Measurements from ENCODE around the gene C6orf132. TPM values are rescaled to one million over a fixed set of nuclear protein-coding genes. Genes with fewer than 3 reads are reported as not detected.

C6orf132 gene, protein sequence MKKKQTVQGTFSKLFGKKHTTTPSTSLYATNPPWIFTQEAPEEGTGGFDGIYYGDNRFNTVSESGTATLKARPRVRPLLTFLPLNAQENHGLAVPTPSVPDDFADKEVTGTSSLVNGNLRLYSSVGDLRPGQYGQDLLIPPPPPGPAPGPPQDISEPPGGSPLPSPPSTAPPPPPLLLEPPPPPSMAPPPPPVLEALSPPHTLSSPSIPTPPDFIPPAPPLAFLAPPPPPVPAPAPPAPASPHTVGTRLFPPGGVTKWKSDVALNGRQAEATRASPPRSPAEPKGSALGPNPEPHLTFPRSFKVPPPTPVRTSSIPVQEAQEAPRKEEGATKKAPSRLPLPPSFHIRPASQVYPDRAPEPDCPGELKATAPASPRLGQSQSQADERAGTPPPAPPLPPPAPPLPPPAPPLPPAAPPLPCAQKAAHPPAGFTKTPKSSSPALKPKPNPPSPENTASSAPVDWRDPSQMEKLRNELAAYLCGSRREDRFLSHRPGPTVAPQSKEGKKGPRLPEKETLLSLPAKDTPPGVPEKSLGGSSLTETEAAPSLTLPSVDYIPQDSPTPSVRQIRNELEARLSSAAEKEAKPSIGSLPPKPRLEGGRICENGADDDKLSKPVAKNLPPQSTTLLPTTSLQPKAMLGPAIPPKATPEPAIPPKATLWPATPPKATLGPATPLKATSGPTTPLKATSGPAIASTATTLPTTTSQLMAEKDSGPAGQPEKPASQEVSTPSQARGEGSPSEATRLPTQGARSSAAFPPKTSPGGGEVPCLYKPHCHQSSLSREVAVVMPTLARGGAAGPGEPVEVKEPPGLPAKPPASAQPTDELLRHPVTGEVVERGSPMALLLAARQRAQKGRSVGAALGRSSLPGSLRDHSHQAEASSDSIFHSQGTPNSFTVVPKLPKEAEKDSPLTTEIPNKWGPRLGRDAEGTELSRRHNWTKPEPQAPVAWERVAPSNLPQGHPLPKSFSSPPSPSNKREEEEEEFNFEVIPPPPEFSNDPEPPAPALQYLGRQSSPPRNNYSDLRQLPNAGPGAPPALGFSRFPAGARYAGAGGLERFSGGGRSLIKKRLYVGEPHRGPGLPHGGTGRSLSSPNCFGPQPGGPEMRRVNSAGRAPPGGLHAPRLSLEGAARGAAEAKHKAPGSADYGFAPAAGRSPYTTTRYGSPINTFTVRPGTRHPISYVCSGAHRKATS
- total RNA-seq (2021) (0.04 and 0.15 TPM in 2 replicates), Bru-seq, nascent RNA (percentile 7 among the genes with signal in this experiment), BruChase-seq, experiment 1, labeled RNA remaining after a 2-hour chase (percentile 5 among the genes with signal in this experiment), BruChase-seq, experiment 2, labeled RNA remaining after a 6-hour chase (percentile 6 among the genes with signal in this experiment)
- long read RNA-seq, result 0 reads

GRCh38 chr6:42142118-42142835, at the start of gene C6orf132:
Gene C6orf132 (minus strand): TSS chr6:42142620. CDS start chr6:42142444, 176 bp downstream.
- Histone ChIP-seq H3K9me3 (ENCODE audit: low read depth, low read length, poor library complexity, severe bottlenecking) (no peaks in the 10 kb centered on the region), H3K36me3 (ENCODE audit: insufficient read depth, low read length, poor library complexity, severe bottlenecking) (no peaks in the 10 kb centered on the region), H3K27me3 (replicated peaks; ENCODE audit: insufficient read depth, low read depth, low read length, poor library complexity) (no peaks in the 10 kb centered on the region), H3K4me1 (ENCODE audit: insufficient read depth, low read length, poor library complexity, severe bottlenecking) (peaks cover 18% of the 10 kb centered on the region), H3K4me3 (ENCODE audit: low read depth, low read length, poor library complexity, severe bottlenecking) (peak within 1 kb of the TSS; percentile 36), H3K27ac (ENCODE audit: low read depth, low read length, poor library complexity, severe bottlenecking) (no peak within 1 kb of the TSS)
- ChIA-PET POLR2A (ENCODE audit: low non-redundant PET) (no interaction called here), CTCF (no interaction called here)
- intact Hi-C loops (cut with micrococcal nuclease; ENCODE audit: unreplicated experiment), result no loop called here
- DNase-seq (ENCODE audit: low spot score), result no peak
- no peak for TF ChIP-seq CTCF (conservative IDR thresholded peaks at IDR 0.05; ENCODE audit: low read depth, low read length)
- TF ChIP-seq EZH2 (IDR thresholded peaks at IDR 0.05; ENCODE audit: borderline replicate concordance, low read depth, low read length, poor library complexity, severe bottlenecking), result no peak
- BruUV-seq (replicated peaks), result no TSS peak

- POLR2A ChIA-PET (ENCODE audit: low non-redundant PET), result no interaction called here
- H3K36me3 ChIP-seq (ENCODE audit: insufficient read depth, low read length, poor library complexity, severe bottlenecking), result no peaks in the 10 kb centered on the region
- no peak overlapping the region for H3K27ac ChIP-seq (ENCODE audit: low read depth, low read length, poor library complexity, severe bottlenecking)
- no peaks in the 10 kb centered on the region for H3K9me3 ChIP-seq (ENCODE audit: low read depth, low read length, poor library complexity, severe bottlenecking)
- intact Hi-C loops (cut with micrococcal nuclease; ENCODE audit: unreplicated experiment), result no loop called here
- CTCF ChIA-PET, result interaction anchor here (0.6 to 0.7 kb wide), 2 partner anchors 24 to 530 kb away, joined by 3 to 4 read pairs; no protein-coding TSS in a partner anchor
- no peaks in the 10 kb centered on the region for H3K27me3 ChIP-seq (replicated peaks; ENCODE audit: insufficient read depth, low read depth, low read length, poor library complexity)
- no peak for DNase-seq (ENCODE audit: low spot score)
- no peak for TF ChIP-seq EZH2 (IDR thresholded peaks at IDR 0.05; ENCODE audit: borderline replicate concordance, low read depth, low read length, poor library complexity, severe bottlenecking)
- no peak for TF ChIP-seq CTCF (conservative IDR thresholded peaks at IDR 0.05; ENCODE audit: low read depth, low read length)
- no peak overlapping the region for H3K4me3 ChIP-seq (ENCODE audit: low read depth, low read length, poor library complexity, severe bottlenecking)
- no TSS peak for BruUV-seq (replicated peaks)
- no peaks in the 10 kb centered on the region for H3K4me1 ChIP-seq (ENCODE audit: insufficient read depth, low read length, poor library complexity, severe bottlenecking)
Measured at GRCh38 chr6:42190554-42191183, 48.2 kb upstream of the C6orf132 start.
